SK-N-SH (cell line): ENCODE data around the gene ZNRD2. TPM values are rescaled to one million over a fixed set of nuclear protein-coding genes. Genes with fewer than 3 reads are reported as not detected.

Source experiments
- CTCF ChIA-PET: fragments of 300-600, 350-600 bp; formaldehyde crosslinking; extraction: SDS; loops from one replicate; lab custom pipeline; 2021; lab: Yijun Ruan, JAX
- POLR2A ChIA-PET: fragments of 350-600 bp; sonication (Branson Sonifier 250); formaldehyde crosslinking; extraction: SDS; loops from one replicate; lab custom pipeline; 2020; ENCODE audit warnings: antibody characterized with exemption, inconsistent platforms; lab: Yijun Ruan, JAX
- DNase-seq: peaks from one replicate; pipeline ENCODE4 v3.0.0; 2012
- H2AFZ ChIP-seq: fragments of 200-600 bp; sonication (generic); 2 replicates; pipeline ENCODE4 v1.8.1; 2016; ENCODE audit warnings: antibody characterized with exemption, mild to moderate bottlenecking, low read depth
- H3F3A ChIP-seq: fragments of 200-600 bp; sonication (generic); replicated peaks from 2 replicates; pipeline ENCODE3; 2016; ENCODE audit warnings: antibody characterized with exemption, mild to moderate bottlenecking; ENCODE audit not compliant: insufficient read depth
- H3K27ac ChIP-seq, 2 experiments: fragments of 200-500 bp in 1 of 2; fragments of 200-600 bp in 1 of 2; sonication (Bioruptor generic) in 1 of 2; sonication (generic), shearing (Covaris generic) in 1 of 2; 2 replicates each; pipeline versions ENCODE4 v1.5.1 to v1.6.1; 2014 to 2016; ENCODE audit warnings: low read depth in 2 of 2, inconsistent platforms in 1 of 2, low read length in 1 of 2, mild to moderate bottlenecking in 1 of 2, mixed read lengths in 1 of 2
- H3K27me3 ChIP-seq: fragments of 200-600 bp; sonication (generic), shearing (Covaris generic); 2 replicates; pipeline ENCODE4 v1.6.1; 2016; ENCODE audit warnings: mixed run types; ENCODE audit not compliant: insufficient read depth
- H3K36me3 ChIP-seq, 2 experiments: fragments of 200-500 bp in 1 of 2; fragments of 200-600 bp in 1 of 2; sonication (Bioruptor generic) in 1 of 2; sonication (generic) in 1 of 2; replicated peaks in 1 of 2; 2 replicates each; pipeline versions ENCODE3 to v1.5.1; 2014 to 2016; ENCODE audit warnings: low read length in 1 of 2, mild to moderate bottlenecking in 1 of 2; ENCODE audit not compliant: insufficient read depth in 2 of 2, control insufficient read depth in 1 of 2
- H3K4me1 ChIP-seq, 2 experiments: fragments of 200-500 bp in 1 of 2; fragments of 200-600 bp in 1 of 2; sonication (Bioruptor generic) in 1 of 2; sonication (generic), shearing (Covaris generic) in 1 of 2; 2 replicates each; pipeline versions ENCODE4 v1.5.1 to v1.6.1; 2014 to 2016; ENCODE audit warnings: low read depth in 1 of 2, low read length in 1 of 2, mixed run types in 1 of 2; ENCODE audit not compliant: insufficient read depth in 2 of 2, control insufficient read depth in 1 of 2
- H3K4me2 ChIP-seq: fragments of 200-600 bp; sonication (generic), shearing (Covaris generic); 2 replicates; pipeline ENCODE4 v1.6.1; 2017; ENCODE audit warnings: mixed run types
- H3K4me3 ChIP-seq, 2 experiments: fragments of 200-500 bp in 1 of 2; fragments of 200-600 bp in 1 of 2; sonication (Bioruptor generic) in 1 of 2; sonication (generic), shearing (Covaris generic) in 1 of 2; 2 replicates each; pipeline versions ENCODE4 v1.5.1 to v1.8.1; 2014 to 2016; ENCODE audit warnings: low read depth in 2 of 2, inconsistent platforms in 1 of 2, low read length in 1 of 2, mild to moderate bottlenecking in 1 of 2, mixed read lengths in 1 of 2, moderate library complexity in 1 of 2
- H3K79me2 ChIP-seq: fragments of 200-600 bp; sonication (generic); 2 replicates; pipeline ENCODE4 v1.8.1; 2017; ENCODE audit warnings: mild to moderate bottlenecking; ENCODE audit not compliant: insufficient read depth
- H3K9ac ChIP-seq: fragments of 200-600 bp; sonication (generic); 2 replicates; pipeline ENCODE4 v1.6.1; 2017; ENCODE audit warnings: mixed run types
- H3K9me2 ChIP-seq: fragments of 200-600 bp; sonication (generic); 2 replicates; pipeline ENCODE4 v1.6.1; 2017; ENCODE audit warnings: mixed run types
- H3K9me3 ChIP-seq: fragments of 200-600 bp; sonication (generic); 2 replicates; pipeline ENCODE4 v1.6.1; 2017; ENCODE audit warnings: mixed run types, mild to moderate bottlenecking, moderate library complexity
- H4K20me1 ChIP-seq: fragments of 200-600 bp; sonication (generic); 2 replicates; pipeline ENCODE4 v1.6.1; 2017; ENCODE audit warnings: mild to moderate bottlenecking, mixed run types; ENCODE audit not compliant: insufficient read depth
- CHD2 ChIP-seq: fragments of 150-350 bp; IDR thresholded peaks from 2 replicates; pipeline ENCODE4 v1.6.1; 2018; ENCODE audit warnings: low read length; ENCODE audit not compliant: partially characterized antibody
- EZH2phosphoT487 ChIP-seq: fragments of 200-600 bp; sonication (generic); IDR thresholded peaks from 2 replicates; pipeline ENCODE4 v1.6.1; 2017; ENCODE audit warnings: low read depth, mixed run types, mild to moderate bottlenecking, antibody characterized with exemption, moderate library complexity, borderline replicate concordance
- FOSL2 ChIP-seq: IDR thresholded peaks from 2 replicates; pipeline ENCODE4 v1.4.0; 2012; ENCODE audit warnings: low read depth, mild to moderate bottlenecking, moderate library complexity, borderline replicate concordance
- FOXJ3 ChIP-seq: sonication (generic); formaldehyde crosslinking; IDR thresholded peaks from 2 replicates; pipeline ENCODE4 v1.5.1; 2020; ENCODE audit warnings: mild to moderate bottlenecking, missing genetic modification reagents
- MXI1 ChIP-seq: IDR thresholded peaks from 2 replicates; pipeline ENCODE4 v1.6.1; 2012; ENCODE audit warnings: mild to moderate bottlenecking, low read depth, low read length, improper control_type of control experiment
- NFIC ChIP-seq: IDR thresholded peaks from 2 replicates; pipeline ENCODE4 v1.4.0; 2012; ENCODE audit warnings: borderline replicate concordance
- POLR2AphosphoS5 ChIP-seq: IDR thresholded peaks from 2 replicates; pipeline ENCODE4 v1.6.1; 2012; ENCODE audit warnings: low read depth, low read length
- RFX5 ChIP-seq: IDR thresholded peaks from 2 replicates; pipeline ENCODE4 v1.6.1; 2012; ENCODE audit warnings: mild to moderate bottlenecking, improper control_type of control experiment, low read length
- RXRA ChIP-seq: IDR thresholded peaks from 2 replicates; pipeline ENCODE4 v1.4.0; 2012; ENCODE audit warnings: low read depth, mild to moderate bottlenecking, borderline replicate concordance
- TAF1 ChIP-seq: IDR thresholded peaks from 2 replicates; pipeline ENCODE4 v1.6.1; 2012; ENCODE audit warnings: low read depth, mild to moderate bottlenecking, low read length, moderate library complexity, borderline replicate concordance
- TCF12 ChIP-seq: IDR thresholded peaks from 2 replicates; pipeline ENCODE4 v1.4.0; 2012
- TEAD4 ChIP-seq: IDR thresholded peaks from 2 replicates; pipeline ENCODE4 v1.4.0; 2012; ENCODE audit warnings: mild to moderate bottlenecking, borderline replicate concordance; ENCODE audit not compliant: insufficient read depth
- WGBS: methylation state at CpG from one replicate; pipeline ENCODE4 v1.1.6; 2017; ENCODE audit warnings: low lambda C conversion rate; 5-methylcytosine and 5-hydroxymethylcytosine counted together
- polyA plus RNA-seq, 3 experiments: library from polyadenylated mRNA; depleted of rRNA; stranded (reverse); fragments of >200 nt; gene quantifications; 2 replicates each; pipeline ENCODE4 v1.2.3, GENCODE V29; 2012
- TF ChIP-seq, protein P1 (sequence below): IDR thresholded peaks from 2 replicates; pipeline ENCODE4 v1.4.0; 2012; ENCODE audit warnings: low read depth
- TF ChIP-seq, protein P2 (sequence below): fragments of 200-600 bp; sonication (generic); IDR thresholded peaks from 2 replicates; pipeline ENCODE4 v1.6.1; 2017; ENCODE audit warnings: antibody characterized with exemption, mild to moderate bottlenecking, moderate library complexity

The ZNRD2 gene
- polyA plus RNA-seq, 1 of the 3 experiments (the other 2 are of a cell fraction): 78.1 TPM

DNA sequence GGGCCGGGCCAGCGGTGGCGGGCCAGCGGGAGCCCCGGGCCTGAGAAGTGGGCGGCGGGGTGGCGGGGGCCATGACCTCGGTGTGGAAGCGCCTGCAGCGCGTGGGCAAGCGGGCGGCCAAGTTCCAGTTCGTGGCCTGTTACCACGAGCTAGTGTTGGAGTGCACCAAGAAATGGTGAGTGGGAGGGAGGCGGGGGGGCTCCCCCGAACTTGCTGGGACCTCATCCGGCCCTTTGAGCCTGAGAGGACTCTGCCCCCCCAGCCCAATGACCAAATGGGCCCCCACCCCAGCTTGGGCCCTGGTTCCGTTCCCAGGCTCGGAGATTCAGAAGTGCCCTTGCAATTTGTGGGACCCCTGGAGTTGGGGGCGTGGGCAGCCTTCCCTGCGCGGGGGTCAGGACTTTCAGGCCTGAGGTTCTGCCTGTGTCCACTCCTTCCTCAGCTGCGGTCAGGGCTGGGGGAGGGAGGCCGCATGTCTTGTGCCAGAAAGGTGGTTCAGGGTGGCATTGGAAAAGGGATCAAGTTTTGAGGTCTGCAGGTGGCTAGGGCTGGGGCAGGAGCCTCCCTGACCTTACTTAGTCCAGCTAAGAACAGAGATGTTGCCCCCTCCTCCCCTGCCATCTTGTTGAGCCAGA, 6.1 kb downstream of the ZNRD2 start:
- DNase-seq: no peak
- POLR2A ChIA-PET: interaction anchor here (0.7 to 1.7 kb wide), 5 partner anchors 10 to 158 kb away, joined by 3 to 7 read pairs (median 4); partner anchors contain the start of gene SIPA1
- H3K4me3 ChIP-seq: peak overlapping the region; percentile 64 to 68
- H3K9me2 ChIP-seq: no peaks in the 10 kb centered on the region
- H3K36me3 ChIP-seq: peaks cover 22 to 34% of the 10 kb centered on the region in 2 experiments
- H3K4me1 ChIP-seq: peaks cover 40 to 48% of the 10 kb centered on the region in 2 experiments; a peak in 3 of 4 replicates
- peak overlapping the region; percentile 99 for H3K4me2 ChIP-seq
- H3K9ac ChIP-seq: peak overlapping the region; percentile 78
- H3K27me3 ChIP-seq: no peaks in the 10 kb centered on the region
- peaks cover 38% of the 10 kb centered on the region for H3F3A ChIP-seq
- H3K9me3 ChIP-seq: no peaks in the 10 kb centered on the region
- WGBS: 25% methylated on average over 16 of the region's 26 CpGs
- peaks cover 52% of the 10 kb centered on the region for H3K79me2 ChIP-seq
- no peak for TF ChIP-seq RFX5
- no peak for TF ChIP-seq POLR2AphosphoS5
- no peak for TF ChIP-seq RXRA
- TF ChIP-seq FOXJ3: no peak
- no peak for TF ChIP-seq MXI1
- TF ChIP-seq TEAD4: no peak
- TF ChIP-seq EZH2phosphoT487: no peak
- TF ChIP-seq, protein P1, sequence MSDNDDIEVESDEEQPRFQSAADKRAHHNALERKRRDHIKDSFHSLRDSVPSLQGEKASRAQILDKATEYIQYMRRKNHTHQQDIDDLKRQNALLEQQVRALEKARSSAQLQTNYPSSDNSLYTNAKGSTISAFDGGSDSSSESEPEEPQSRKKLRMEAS: no peak
- H3K27ac ChIP-seq: peak overlapping the region; percentile 68 to 69
- H4K20me1 ChIP-seq: peaks cover 25% of the 10 kb centered on the region
- H2AFZ ChIP-seq: no peak overlapping the region
- CTCF ChIA-PET: interaction anchor here (0.5 to 13.6 kb wide), 6 partner anchors 15 to 35 kb away, joined by 3 to 295 read pairs (median 4); partner anchors contain the start of gene KCNK7

DNA sequence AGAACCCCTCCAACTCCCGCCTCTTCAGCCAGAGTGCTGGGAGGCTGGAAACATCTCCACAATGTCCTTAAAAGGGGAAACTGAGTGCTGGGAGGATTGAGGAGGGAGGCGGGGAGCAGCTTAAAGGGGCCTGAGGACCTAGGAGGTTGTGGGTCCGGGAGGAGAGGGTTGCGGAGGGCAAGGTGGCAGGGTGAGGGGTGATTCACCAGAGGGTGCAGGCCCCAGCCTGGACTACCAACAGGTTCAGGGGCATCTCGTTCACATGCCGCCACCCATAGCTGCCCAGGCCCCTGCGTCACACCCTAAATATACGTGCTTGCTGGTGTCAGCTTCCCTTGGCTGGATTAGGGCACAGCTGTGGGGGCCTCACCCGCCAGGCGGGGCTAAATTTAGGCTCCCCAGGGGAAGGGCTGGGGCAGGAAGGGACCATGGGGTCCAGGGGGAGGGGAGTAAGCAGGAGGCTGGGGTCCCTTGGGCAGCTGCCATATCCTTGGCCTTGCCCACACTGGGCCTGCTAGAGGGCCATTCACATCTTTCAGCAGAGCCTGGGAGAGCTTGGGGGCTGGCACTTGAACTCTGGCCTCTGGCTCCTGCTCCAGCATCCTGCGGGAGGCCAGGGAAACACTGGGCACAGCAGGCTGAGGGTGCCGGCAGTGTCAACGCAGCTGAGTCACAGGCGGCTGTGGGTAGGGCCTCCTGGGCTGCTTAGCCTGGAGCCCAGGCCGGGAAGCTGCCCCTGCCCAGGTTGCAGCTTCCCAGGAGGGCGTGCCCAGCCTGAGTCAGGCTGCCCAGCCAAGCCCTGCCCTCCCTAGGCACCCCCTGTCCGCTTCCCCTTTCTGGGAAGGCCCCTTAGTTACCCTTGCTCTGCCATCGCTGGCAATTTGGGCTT, 6.8 kb downstream of the ZNRD2 start:
- Histone ChIP-seq H3K4me2 (peak overlapping the region; percentile 99), H3K4me1 (peaks cover 32 to 40% of the 10 kb centered on the region in 2 experiments; a peak in 3 of 4 replicates), H3K9me2 (no peaks in the 10 kb centered on the region), H3K9ac (peak overlapping the region; percentile 78), H2AFZ (no peak overlapping the region), H3K79me2 (peaks cover 45% of the 10 kb centered on the region), H3K4me3 (peak overlapping the region; percentile 64 to 68), H4K20me1 (peaks cover 25% of the 10 kb centered on the region), H3K27me3 (no peaks in the 10 kb centered on the region), H3K9me3 (no peaks in the 10 kb centered on the region), H3F3A (peaks cover 32% of the 10 kb centered on the region), H3K36me3 (peaks cover 22 to 38% of the 10 kb centered on the region in 2 experiments), H3K27ac (peak overlapping the region; percentile 68 to 69; a peak in 3 of 4 replicates)
- TF ChIP-seq TAF1 (0 out of 2 replicates have a peak, but pooled peaks have one; percentile 12), FOSL2 (peak; percentile 46; the same call in 1 of the 2 replicates), POLR2AphosphoS5 (peak; percentile 42; the same call in 1 of the 2 replicates), FOXJ3 (no peak), NFIC (peak; percentile 48), CHD2 (no peak), TCF12 (peak; percentile 19; the same call in 1 of the 2 replicates)
- TF ChIP-seq, protein P1: peak; percentile 62
- TF ChIP-seq, protein P2, sequence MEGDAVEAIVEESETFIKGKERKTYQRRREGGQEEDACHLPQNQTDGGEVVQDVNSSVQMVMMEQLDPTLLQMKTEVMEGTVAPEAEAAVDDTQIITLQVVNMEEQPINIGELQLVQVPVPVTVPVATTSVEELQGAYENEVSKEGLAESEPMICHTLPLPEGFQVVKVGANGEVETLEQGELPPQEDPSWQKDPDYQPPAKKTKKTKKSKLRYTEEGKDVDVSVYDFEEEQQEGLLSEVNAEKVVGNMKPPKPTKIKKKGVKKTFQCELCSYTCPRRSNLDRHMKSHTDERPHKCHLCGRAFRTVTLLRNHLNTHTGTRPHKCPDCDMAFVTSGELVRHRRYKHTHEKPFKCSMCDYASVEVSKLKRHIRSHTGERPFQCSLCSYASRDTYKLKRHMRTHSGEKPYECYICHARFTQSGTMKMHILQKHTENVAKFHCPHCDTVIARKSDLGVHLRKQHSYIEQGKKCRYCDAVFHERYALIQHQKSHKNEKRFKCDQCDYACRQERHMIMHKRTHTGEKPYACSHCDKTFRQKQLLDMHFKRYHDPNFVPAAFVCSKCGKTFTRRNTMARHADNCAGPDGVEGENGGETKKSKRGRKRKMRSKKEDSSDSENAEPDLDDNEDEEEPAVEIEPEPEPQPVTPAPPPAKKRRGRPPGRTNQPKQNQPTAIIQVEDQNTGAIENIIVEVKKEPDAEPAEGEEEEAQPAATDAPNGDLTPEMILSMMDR: no peak
- POLR2A ChIA-PET: interaction anchor here (1.0 to 1.7 kb wide), 4 partner anchors 10 to 18 kb away, joined by 3 to 7 read pairs (median 4); no protein-coding TSS in a partner anchor
- 68% methylated on average over 8 of the region's 18 CpGs for WGBS
- CTCF ChIA-PET: interaction anchor here (0.8 to 13.6 kb wide), 5 partner anchors 14 to 36 kb away, joined by 3 to 295 read pairs (median 4); partner anchors contain the start of gene KCNK7
- DNase-seq: no peak
